A549 (cell line): ENCODE results near the gene CIT. TPM values are rescaled to one million over a fixed set of nuclear protein-coding genes. Genes with fewer than 3 reads are reported as not detected.

Experiments used
- ATAC-seq, 2 experiments: fragments of 200-7000 bp in 1 of 2; fragments of >200 bp in 1 of 2; cut with Nextera tagmentation in 1 of 2; cut with Tn5 transposase in 1 of 2; 3 replicates each; pipeline versions ENCODE4 v1.8.0 to v1.9.1; 2018 to 2020; ENCODE audit warnings: mild to moderate bottlenecking in 1 of 2, moderate library complexity in 1 of 2
- CTCF ChIA-PET: fragments of 300-600 bp; sonication (Branson Sonifier 250); formaldehyde crosslinking; extraction: SDS; loops from one replicate; lab custom pipeline; 2021; ENCODE audit warnings: antibody characterized with exemption, inconsistent platforms; lab: Yijun Ruan, JAX
- POLR2A ChIA-PET: fragments of 350-600 bp; formaldehyde crosslinking; extraction: SDS; loops from one replicate; lab custom pipeline; 2021; ENCODE audit warnings: antibody characterized with exemption, inconsistent platforms; lab: Yijun Ruan, JAX
- DNase-seq, 2 experiments: peaks; one replicate each; pipeline versions ENCODE4 v3.0.0 to v3.0.0-alpha.2; 2011 to 2016; ENCODE audit warnings: low read depth in 1 of 2, low spot score in 1 of 2
- FAIRE-seq: peaks from 2 replicates; lab custom pipeline; 2011; peaks lifted over from hg19 to GRCh38; lab: Jason Lieb, UNC
- H3K27ac ChIP-seq, 2 experiments: fragments of >200 bp; sonication (Bioruptor Twin); formaldehyde crosslinking; 3 replicates each; pipeline ENCODE4 v1.5.1; 2016 to 2017
- H3K4me1 ChIP-seq: fragments of >200 bp; sonication (Bioruptor Twin); formaldehyde crosslinking; 3 replicates; pipeline ENCODE4 v1.6.1; 2016
- H3K4me2 ChIP-seq: fragments of >200 bp; sonication (Bioruptor Twin); formaldehyde crosslinking; 3 replicates; pipeline ENCODE4 v1.6.1; 2016
- H3K4me3 ChIP-seq: fragments of >200 bp; sonication (Bioruptor Twin); formaldehyde crosslinking; 3 replicates; pipeline ENCODE4 v1.5.1; 2016
- H3K9me3 ChIP-seq: fragments of >200 bp; sonication (Bioruptor Twin); formaldehyde crosslinking; 3 replicates; pipeline ENCODE4 v1.6.1; 2016
- EHMT2 ChIP-seq: fragments of 200-600 bp; sonication (generic); IDR thresholded peaks from 2 replicates; pipeline ENCODE4 v1.6.1; 2016; ENCODE audit warnings: antibody characterized with exemption, low read depth, mild to moderate bottlenecking, moderate library complexity
- FOSL2 ChIP-seq, 2 experiments: fragments of 450-650 bp in 1 of 2; fragments of >200 bp in 1 of 2; sonication (Bioruptor Twin) in 1 of 2; formaldehyde crosslinking; IDR thresholded peaks; 2 replicates each; pipeline versions ENCODE4 v1.5.0 to v1.6.1; 2016 to 2020; ENCODE audit warnings: mild to moderate bottlenecking in 1 of 2, moderate library complexity in 1 of 2
- GATA3 ChIP-seq: IDR thresholded peaks from 2 replicates; pipeline ENCODE4 v1.6.1; 2012; ENCODE audit warnings: borderline replicate concordance
- JUNB ChIP-seq: fragments of >200 bp; sonication (Bioruptor Twin); formaldehyde crosslinking; IDR thresholded peaks from 2 replicates; pipeline ENCODE4 v1.6.1; 2016
- MAFK ChIP-seq: fragments of 450-650 bp; IDR thresholded peaks from 2 replicates; pipeline ENCODE4 v1.6.1; 2014; ENCODE audit not compliant: partially characterized antibody
- MYC ChIP-seq: IDR thresholded peaks from 2 replicates; pipeline ENCODE4 v1.6.1; 2012; ENCODE audit warnings: mild to moderate bottlenecking, inconsistent platforms, low read length, improper control_type of control experiment, borderline replicate concordance
- NFE2L2 ChIP-seq: fragments of 150-350 bp; conservative IDR thresholded peaks from 2 replicates; pipeline ENCODE4 v1.6.1; 2014; ENCODE audit warnings: low read length
- PHF8 ChIP-seq: fragments of 200-600 bp; sonication (generic); IDR thresholded peaks from 2 replicates; pipeline ENCODE4 v1.6.1; 2016; ENCODE audit warnings: low read depth, mild to moderate bottlenecking, antibody characterized with exemption, moderate library complexity, borderline replicate concordance
- RAD21 ChIP-seq, 2 experiments: fragments of >200 bp in 1 of 2; sonication (Bioruptor Twin) in 1 of 2; formaldehyde crosslinking in 1 of 2; IDR thresholded peaks in 1 of 2; conservative IDR thresholded peaks in 1 of 2; 2 replicates in 1 of 2; 3 replicates in 1 of 2; pipeline ENCODE4 v1.6.1; 2012 to 2018; ENCODE audit warnings: inconsistent platforms in 1 of 2
- RNF2 ChIP-seq: fragments of 200-600 bp; sonication (generic); IDR thresholded peaks from 2 replicates; pipeline ENCODE4 v1.6.1; 2016; ENCODE audit warnings: low read depth, mild to moderate bottlenecking, antibody characterized with exemption, moderate library complexity, borderline replicate concordance
- SMC3 ChIP-seq: fragments of >200 bp; sonication (Bioruptor Twin); formaldehyde crosslinking; IDR thresholded peaks from 3 replicates; pipeline ENCODE4 v1.6.1; 2018; ENCODE audit warnings: inconsistent platforms
- ZC3H11A ChIP-seq: fragments of 450-650 bp; IDR thresholded peaks from 2 replicates; pipeline ENCODE4 v1.6.1; 2014; ENCODE audit warnings: antibody characterized with exemption, mild to moderate bottlenecking
- WGBS: methylation state at CpG from one replicate; pipeline ENCODE4 v1.1.6; 2017; ENCODE audit errors: missing lambda C conversion rate; 5-methylcytosine and 5-hydroxymethylcytosine counted together
- polyA plus RNA-seq, 4 experiments: library from polyadenylated mRNA; depleted of rRNA in 3 of 4; stranded (reverse); fragments of >200 nt; fragmentation: RNase III in 1 of 4; extraction: RNeasy Plus Mini Kit Qiagen cat#74134 plus additional on column Dnase treatment in 1 of 4; gene quantifications; 2 replicates in 3 of 4; 3 replicates in 1 of 4; pipeline ENCODE4 v1.2.3, GENCODE V29; 2011 to 2017
- TF ChIP-seq, protein P1 (sequence below): fragments of >200 bp; sonication (Bioruptor Twin); formaldehyde crosslinking; IDR thresholded peaks from 3 replicates; pipeline ENCODE4 v1.5.1; 2016
- TF ChIP-seq, protein P2 (sequence below): IDR thresholded peaks from 2 replicates; pipeline ENCODE4 v1.6.1; 2012
- TF ChIP-seq, protein P3 (sequence below): IDR thresholded peaks from 2 replicates; pipeline ENCODE4 v1.6.1; 2012; ENCODE audit warnings: low read depth, borderline replicate concordance
- TF ChIP-seq, protein P4 (sequence below): fragments of 200-600 bp; sonication (generic); IDR thresholded peaks from 2 replicates; pipeline ENCODE4 v1.6.1; 2016; ENCODE audit warnings: antibody characterized with exemption, mild to moderate bottlenecking, moderate library complexity

CIT gene
- polyA plus RNA-seq, 2 of the 4 experiments (the other 2 are of a cell fraction) = 12.5 to 25.4 TPM

DNA sequence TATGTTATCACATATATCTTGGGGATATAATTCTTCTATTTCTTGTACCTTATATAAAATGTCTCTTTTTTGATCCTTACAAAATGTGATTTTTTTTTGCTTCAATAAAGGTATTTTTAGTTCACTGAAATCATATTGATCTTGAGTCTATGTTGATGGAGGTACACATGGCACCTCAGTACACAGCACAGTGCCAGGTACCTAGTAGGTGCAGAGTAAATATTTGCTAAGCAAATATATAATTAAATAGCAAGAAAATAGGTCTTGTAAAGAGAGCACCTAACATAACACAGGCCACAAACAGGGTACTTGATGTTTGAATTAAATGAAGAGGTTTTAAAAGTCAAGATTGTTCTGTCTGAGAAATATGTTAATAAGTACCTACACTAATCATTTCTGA, 69.7 kb downstream of the CIT start (continued):
- TF ChIP-seq ZC3H11A (no peak), EHMT2 (no peak)

DNA sequence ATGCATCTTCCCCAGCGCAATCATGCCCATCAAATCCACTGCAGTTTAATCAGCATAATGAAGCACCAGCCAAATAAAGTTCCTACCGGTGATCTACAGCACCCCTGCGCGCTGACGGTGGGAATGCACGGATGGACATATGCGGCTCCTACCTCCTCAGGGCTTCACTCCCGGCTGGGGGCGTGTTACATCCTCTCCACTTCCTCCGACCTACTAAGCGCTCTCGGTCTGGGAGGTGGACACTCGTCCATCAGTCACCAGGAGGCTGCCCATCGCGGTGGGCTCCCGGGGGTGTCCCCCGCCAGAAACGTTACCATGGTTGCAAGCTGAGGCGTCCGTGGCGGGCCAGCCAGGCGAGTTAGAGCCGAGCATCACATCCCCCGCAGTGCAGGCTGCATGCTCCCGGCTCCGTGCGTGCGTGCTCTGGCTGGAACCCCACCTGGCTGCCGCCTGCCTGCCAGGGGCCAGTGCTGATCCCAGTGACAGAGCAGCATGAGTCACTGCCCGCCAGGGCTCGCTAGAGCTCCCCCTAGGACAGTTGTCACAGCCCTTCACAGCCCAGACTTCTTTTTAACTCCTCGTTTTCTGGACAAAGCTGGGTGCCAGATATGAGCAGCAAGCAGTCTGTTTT, 73.0 kb downstream of the CIT start:
- TF ChIP-seq FOSL2 (IDR thresholded peaks at IDR 0.05) (0 out of 2 replicates have a peak, but pooled peaks have one; percentile 13), FOSL2 (CRISPR knock-in tag; IDR thresholded peaks at IDR 0.05) (peak; percentile 87), RAD21 (conservative IDR thresholded peaks at IDR 0.05 in 1 of 2, IDR thresholded peaks at IDR 0.05 in 1 of 2) (peak in 1 of 2 experiments; percentile 31; a peak in 1 of 5 replicates), RNF2 (no peak), GATA3 (no peak), SMC3 (peak; percentile 25; the same call in 1 of the 3 replicates)
- TF ChIP-seq, protein P1, sequence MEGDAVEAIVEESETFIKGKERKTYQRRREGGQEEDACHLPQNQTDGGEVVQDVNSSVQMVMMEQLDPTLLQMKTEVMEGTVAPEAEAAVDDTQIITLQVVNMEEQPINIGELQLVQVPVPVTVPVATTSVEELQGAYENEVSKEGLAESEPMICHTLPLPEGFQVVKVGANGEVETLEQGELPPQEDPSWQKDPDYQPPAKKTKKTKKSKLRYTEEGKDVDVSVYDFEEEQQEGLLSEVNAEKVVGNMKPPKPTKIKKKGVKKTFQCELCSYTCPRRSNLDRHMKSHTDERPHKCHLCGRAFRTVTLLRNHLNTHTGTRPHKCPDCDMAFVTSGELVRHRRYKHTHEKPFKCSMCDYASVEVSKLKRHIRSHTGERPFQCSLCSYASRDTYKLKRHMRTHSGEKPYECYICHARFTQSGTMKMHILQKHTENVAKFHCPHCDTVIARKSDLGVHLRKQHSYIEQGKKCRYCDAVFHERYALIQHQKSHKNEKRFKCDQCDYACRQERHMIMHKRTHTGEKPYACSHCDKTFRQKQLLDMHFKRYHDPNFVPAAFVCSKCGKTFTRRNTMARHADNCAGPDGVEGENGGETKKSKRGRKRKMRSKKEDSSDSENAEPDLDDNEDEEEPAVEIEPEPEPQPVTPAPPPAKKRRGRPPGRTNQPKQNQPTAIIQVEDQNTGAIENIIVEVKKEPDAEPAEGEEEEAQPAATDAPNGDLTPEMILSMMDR = peak; percentile 57
- TF ChIP-seq, protein P2, sequence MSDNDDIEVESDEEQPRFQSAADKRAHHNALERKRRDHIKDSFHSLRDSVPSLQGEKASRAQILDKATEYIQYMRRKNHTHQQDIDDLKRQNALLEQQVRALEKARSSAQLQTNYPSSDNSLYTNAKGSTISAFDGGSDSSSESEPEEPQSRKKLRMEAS = no peak
- POLR2A ChIA-PET = no interaction called here
- Histone ChIP-seq H3K27ac (0 out of 6 replicates have a peak overlapping the region, but pooled peaks of 1 of the 2 experiments have one; percentile 2), H3K9me3 (no peaks in the 10 kb centered on the region), H3K4me2 (peak overlapping the region; percentile 3; the same call in 1 of the 3 replicates), H3K4me3 (no peak overlapping the region), H3K4me1 (peaks cover 12% of the 10 kb centered on the region; the same call in 2 of the 3 replicates)
- DNase-seq = peak; percentile 63 to 71
- no peak for FAIRE-seq
- CTCF ChIA-PET = interaction anchor here (0.6 to 1.9 kb wide), 8 partner anchors 9 to 204 kb away, joined by 3 to 8 read pairs (median 3); no protein-coding TSS in a partner anchor
- WGBS = 82% methylated on average over 15 of the region's 32 CpGs
- ATAC-seq = peak; percentile 96 to 98

DNA sequence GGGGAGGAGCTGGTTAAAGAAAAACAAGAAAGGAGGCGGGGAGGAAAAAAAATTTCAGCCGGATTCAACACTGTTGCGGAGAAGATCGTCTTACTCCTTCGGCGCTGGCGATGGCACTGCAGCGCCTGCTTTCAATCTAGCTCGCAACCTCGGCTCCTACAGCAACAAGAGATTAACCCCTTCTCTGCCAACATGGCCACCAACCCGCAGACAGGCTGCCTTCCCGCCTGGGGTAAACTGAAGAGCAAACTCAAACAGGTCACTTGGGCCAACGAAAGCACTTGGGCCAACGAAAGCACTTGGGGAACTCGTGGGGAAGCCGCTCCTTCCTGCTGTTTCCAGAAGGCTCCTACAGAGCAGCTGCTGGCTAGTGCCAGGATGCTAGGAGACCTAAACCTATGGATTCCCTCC, 73.7 kb downstream of the CIT start:
- no peaks in the 10 kb centered on the region for H3K9me3 ChIP-seq
- FAIRE-seq = no peak
- TF ChIP-seq PHF8 (no peak), EHMT2 (no peak), MYC (no peak), NFE2L2 (no peak), ZC3H11A (no peak), MAFK (no peak), FOSL2 (IDR thresholded peaks at IDR 0.05) (no peak), FOSL2 (CRISPR knock-in tag; IDR thresholded peaks at IDR 0.05) (no peak), JUNB (no peak)
- TF ChIP-seq, protein P3, sequence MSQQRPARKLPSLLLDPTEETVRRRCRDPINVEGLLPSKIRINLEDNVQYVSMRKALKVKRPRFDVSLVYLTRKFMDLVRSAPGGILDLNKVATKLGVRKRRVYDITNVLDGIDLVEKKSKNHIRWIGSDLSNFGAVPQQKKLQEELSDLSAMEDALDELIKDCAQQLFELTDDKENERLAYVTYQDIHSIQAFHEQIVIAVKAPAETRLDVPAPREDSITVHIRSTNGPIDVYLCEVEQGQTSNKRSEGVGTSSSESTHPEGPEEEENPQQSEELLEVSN = no peak
- TF ChIP-seq, protein P4, sequence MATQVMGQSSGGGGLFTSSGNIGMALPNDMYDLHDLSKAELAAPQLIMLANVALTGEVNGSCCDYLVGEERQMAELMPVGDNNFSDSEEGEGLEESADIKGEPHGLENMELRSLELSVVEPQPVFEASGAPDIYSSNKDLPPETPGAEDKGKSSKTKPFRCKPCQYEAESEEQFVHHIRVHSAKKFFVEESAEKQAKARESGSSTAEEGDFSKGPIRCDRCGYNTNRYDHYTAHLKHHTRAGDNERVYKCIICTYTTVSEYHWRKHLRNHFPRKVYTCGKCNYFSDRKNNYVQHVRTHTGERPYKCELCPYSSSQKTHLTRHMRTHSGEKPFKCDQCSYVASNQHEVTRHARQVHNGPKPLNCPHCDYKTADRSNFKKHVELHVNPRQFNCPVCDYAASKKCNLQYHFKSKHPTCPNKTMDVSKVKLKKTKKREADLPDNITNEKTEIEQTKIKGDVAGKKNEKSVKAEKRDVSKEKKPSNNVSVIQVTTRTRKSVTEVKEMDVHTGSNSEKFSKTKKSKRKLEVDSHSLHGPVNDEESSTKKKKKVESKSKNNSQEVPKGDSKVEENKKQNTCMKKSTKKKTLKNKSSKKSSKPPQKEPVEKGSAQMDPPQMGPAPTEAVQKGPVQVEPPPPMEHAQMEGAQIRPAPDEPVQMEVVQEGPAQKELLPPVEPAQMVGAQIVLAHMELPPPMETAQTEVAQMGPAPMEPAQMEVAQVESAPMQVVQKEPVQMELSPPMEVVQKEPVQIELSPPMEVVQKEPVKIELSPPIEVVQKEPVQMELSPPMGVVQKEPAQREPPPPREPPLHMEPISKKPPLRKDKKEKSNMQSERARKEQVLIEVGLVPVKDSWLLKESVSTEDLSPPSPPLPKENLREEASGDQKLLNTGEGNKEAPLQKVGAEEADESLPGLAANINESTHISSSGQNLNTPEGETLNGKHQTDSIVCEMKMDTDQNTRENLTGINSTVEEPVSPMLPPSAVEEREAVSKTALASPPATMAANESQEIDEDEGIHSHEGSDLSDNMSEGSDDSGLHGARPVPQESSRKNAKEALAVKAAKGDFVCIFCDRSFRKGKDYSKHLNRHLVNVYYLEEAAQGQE = no peak
- TF ChIP-seq, all 56 proteins: peak for 0
- Histone ChIP-seq H3K4me2 (no peak overlapping the region), H3K4me3 (no peak overlapping the region), H3K4me1 (peaks cover 12% of the 10 kb centered on the region; the same call in 2 of the 3 replicates), H3K27ac (no peak overlapping the region)
- no peak for ATAC-seq
- no peak for DNase-seq
- whole genome bisulfite sequencing = 87% methylated on average over 16 of the region's 16 CpGs
- ChIA-PET POLR2A (no interaction called here), CTCF (interaction anchor here (1.2 to 1.9 kb wide), 4 partner anchors 10 to 34 kb away, joined by 3 to 6 read pairs (median 5); no protein-coding TSS in a partner anchor)
